Spleen (tissue), 11 donors: ENCODE results near the gene SRRM2. TPM values are rescaled to one million over a fixed set of nuclear protein-coding genes. Genes with fewer than 3 reads are reported as not detected.

Experiments
- DNase-seq: peaks from one replicate; pipeline ENCODE4 v3.0.0-alpha.2; 2020
- H3K27ac ChIP-seq, 8 donors: fragments of 200-600 bp; sonication (generic) in 7 of 8; 1 replicate in 4 of 8; 2 replicates in 4 of 8; pipeline versions ENCODE4 v1.5.0 to v1.8.0; 2016 to 2021; ENCODE audit warnings: inconsistent platforms in 4 of 8, mild to moderate bottlenecking in 4 of 8, moderate library complexity in 1 of 8
- H3K27me3 ChIP-seq, 7 donors: fragments of 200-600 bp; sonication (generic) in 6 of 7; replicated peaks in 1 of 7; 1 replicate in 4 of 7; 2 replicates in 3 of 7; pipeline versions ENCODE4 v1.5.0 to v1.8.0; 2016 to 2021; ENCODE audit warnings: inconsistent platforms in 3 of 7, mild to moderate bottlenecking in 1 of 7
- H3K36me3 ChIP-seq, 6 donors: fragments of 200-600 bp; sonication (generic) in 5 of 6; 1 replicate in 4 of 6; 2 replicates in 2 of 6; pipeline versions ENCODE4 v1.5.0 to v1.8.0; 2016 to 2021; ENCODE audit warnings: inconsistent platforms in 2 of 6
- H3K4me1 ChIP-seq, 6 donors: fragments of 200-600 bp; sonication (generic) in 5 of 6; 1 replicate in 3 of 6; 2 replicates in 3 of 6; pipeline versions ENCODE4 v1.5.0 to v1.8.0; 2016 to 2021; ENCODE audit warnings: inconsistent platforms in 3 of 6
- H3K4me3 ChIP-seq, 8 donors: fragments of 200-600 bp; sonication (generic) in 7 of 8; 1 replicate in 4 of 8; 2 replicates in 4 of 8; pipeline versions ENCODE4 v1.5.0 to v1.8.0; 2016 to 2021; ENCODE audit warnings: inconsistent platforms in 4 of 8, mild to moderate bottlenecking in 4 of 8, moderate library complexity in 2 of 8
- H3K9me3 ChIP-seq, 8 donors: fragments of 200-600 bp; sonication (generic) in 7 of 8; 1 replicate in 4 of 8; 2 replicates in 4 of 8; pipeline versions ENCODE4 v1.5.0 to v1.8.0; 2016 to 2021; ENCODE audit warnings: inconsistent platforms in 4 of 8
- POLR2A ChIP-seq, 3 donors: fragments of 450-650 bp; IDR thresholded peaks; one replicate each; pipeline ENCODE4 v1.5.1; 2017; ENCODE audit warnings: antibody characterized with exemption in 3 of 3, mild to moderate bottlenecking in 1 of 3
- POLR2AphosphoS5 ChIP-seq, 3 donors: sonication (generic); formaldehyde crosslinking; IDR thresholded peaks; one replicate each; pipeline ENCODE4 v1.5.1; 2017; ENCODE audit warnings: antibody characterized with exemption in 3 of 3
- WGBS, 5 donors: extraction: QIAGEN DNeasy Blood & Tissue Kit in 3 of 5; methylation state at CpG; one replicate each; pipeline versions ENCODE4 v1.1.5 to v1.1.7; 2013 to 2018; 5-methylcytosine and 5-hydroxymethylcytosine counted together
- intact Hi-C: fragments of 100-400 bp; cut with DNase I; formaldehyde crosslinking; loops from one replicate; pipeline ENCODE4 v1.15.0; 2023; ENCODE audit warnings: low total_unique reads
- polyA plus RNA-seq, 3 donors: library from polyadenylated mRNA; stranded (reverse); fragments of 200-250 nt; gene quantifications; one replicate each; pipeline ENCODE4 v1.2.1, GENCODE V29; 2013
- total RNA-seq, 7 donors: library from RNA; depleted of rRNA in 3 of 7; stranded (reverse); fragments of >200 nt in 3 of 7; fragmentation: NEBNext Ultra II Directional in 4 of 7; extraction: Animal tissue kit (Norgen Biotek cat#: 25700) in 4 of 7; gene quantifications; one replicate each; pipeline versions ENCODE4 v1.1.0 to v1.2.1, GENCODE V29; 2016 to 2021
- TF ChIP-seq, protein P1 (sequence below), 11 experiments: fragments of 200-600 bp in 7 of 11; fragments of 450-650 bp in 4 of 11; sonication (generic) in 4 of 11; IDR thresholded peaks in 8 of 11; conservative IDR thresholded peaks in 3 of 11; 1 replicate in 7 of 11; 2 replicates in 4 of 11; pipeline versions ENCODE4 v1.4.0 to v1.8.0; 2016 to 2021; ENCODE audit warnings: antibody characterized with exemption in 11 of 11, inconsistent platforms in 4 of 11, mild to moderate bottlenecking in 1 of 11
- donor health status: healthy with polysubstance abuse.
- donor health status: DM: no; HTN: no; CAD: no; lungs with moderate emphysema.
- donor health status: DM: no; HTN: no; CAD: no.
- donor health status: Bipolar disorder and iron deficiency.
- donor health status: healthy.
- donor health status: DM: no; HTN: no; CAD: no.
- donor health status: DM: yes; HTN: yes; CAD: no.

The SRRM2 gene
- total and polyA plus RNA-seq, 10 donors, result 239 to 1,169 (median 839) TPM

DNA sequence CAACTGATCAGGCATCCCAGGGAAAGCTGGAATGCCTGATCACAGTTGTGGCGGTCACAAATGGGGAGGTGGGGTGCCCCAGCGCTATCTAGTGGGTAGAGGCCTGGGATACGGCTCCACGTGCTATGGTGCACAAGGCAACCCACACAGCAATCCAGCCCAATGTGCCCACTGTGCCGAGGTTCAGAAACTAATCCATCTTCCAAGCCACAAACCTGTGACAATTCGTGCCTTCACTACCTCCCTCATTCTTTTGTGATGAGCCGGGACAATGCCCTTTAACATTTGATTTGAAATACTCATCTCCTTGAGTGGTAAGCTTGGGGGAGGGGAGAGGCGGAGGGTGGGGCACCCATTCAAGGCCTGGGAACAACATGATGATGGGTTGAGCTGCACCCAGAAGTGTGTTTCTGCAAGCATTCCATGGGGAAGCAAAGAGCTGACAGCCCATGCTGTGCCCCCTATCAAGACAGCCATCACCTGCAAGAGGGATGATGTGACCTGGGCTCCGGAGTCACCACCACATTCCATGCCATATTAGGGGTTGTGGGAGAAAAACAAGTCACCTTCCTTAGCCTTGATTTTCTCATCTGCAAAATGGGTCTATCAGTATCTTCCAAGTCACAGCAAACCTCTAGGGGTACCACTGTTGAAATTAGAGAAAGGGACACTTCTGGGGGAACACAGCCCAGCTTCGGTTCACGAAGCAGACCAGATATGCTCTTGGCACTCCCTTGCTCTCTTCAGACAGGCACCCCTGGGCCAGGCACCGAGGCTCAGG lies 20.9 kb downstream of the SRRM2 start:
- no peaks in the 10 kb centered on the region for H3K27me3 ChIP-seq
- H3K9me3 ChIP-seq, result no peaks in the 10 kb centered on the region
- H3K4me3 ChIP-seq, result no peak overlapping the region
- intact Hi-C loops, result no loop called here
- peaks cover 16 to 76% (median 44%) of the 10 kb centered on the region in 6 donors for H3K4me1 ChIP-seq
- DNase-seq, result peak; percentile 35
- 85 to 89% (median 88%) methylated on average over 11 to 12 of the region's 12 CpGs for WGBS, 5 donors
- TF ChIP-seq, protein P1, sequence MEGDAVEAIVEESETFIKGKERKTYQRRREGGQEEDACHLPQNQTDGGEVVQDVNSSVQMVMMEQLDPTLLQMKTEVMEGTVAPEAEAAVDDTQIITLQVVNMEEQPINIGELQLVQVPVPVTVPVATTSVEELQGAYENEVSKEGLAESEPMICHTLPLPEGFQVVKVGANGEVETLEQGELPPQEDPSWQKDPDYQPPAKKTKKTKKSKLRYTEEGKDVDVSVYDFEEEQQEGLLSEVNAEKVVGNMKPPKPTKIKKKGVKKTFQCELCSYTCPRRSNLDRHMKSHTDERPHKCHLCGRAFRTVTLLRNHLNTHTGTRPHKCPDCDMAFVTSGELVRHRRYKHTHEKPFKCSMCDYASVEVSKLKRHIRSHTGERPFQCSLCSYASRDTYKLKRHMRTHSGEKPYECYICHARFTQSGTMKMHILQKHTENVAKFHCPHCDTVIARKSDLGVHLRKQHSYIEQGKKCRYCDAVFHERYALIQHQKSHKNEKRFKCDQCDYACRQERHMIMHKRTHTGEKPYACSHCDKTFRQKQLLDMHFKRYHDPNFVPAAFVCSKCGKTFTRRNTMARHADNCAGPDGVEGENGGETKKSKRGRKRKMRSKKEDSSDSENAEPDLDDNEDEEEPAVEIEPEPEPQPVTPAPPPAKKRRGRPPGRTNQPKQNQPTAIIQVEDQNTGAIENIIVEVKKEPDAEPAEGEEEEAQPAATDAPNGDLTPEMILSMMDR (IDR thresholded peaks at IDR 0.05 in 8 of 11, conservative IDR thresholded peaks at IDR 0.05 in 3 of 11), result no peak
- H3K36me3 ChIP-seq, result peaks cover 11 to 73% (median 65%) of the 10 kb centered on the region in 6 donors
- H3K27ac ChIP-seq, result peak overlapping the region in 1 of 8 donors; percentile 11

DNA sequence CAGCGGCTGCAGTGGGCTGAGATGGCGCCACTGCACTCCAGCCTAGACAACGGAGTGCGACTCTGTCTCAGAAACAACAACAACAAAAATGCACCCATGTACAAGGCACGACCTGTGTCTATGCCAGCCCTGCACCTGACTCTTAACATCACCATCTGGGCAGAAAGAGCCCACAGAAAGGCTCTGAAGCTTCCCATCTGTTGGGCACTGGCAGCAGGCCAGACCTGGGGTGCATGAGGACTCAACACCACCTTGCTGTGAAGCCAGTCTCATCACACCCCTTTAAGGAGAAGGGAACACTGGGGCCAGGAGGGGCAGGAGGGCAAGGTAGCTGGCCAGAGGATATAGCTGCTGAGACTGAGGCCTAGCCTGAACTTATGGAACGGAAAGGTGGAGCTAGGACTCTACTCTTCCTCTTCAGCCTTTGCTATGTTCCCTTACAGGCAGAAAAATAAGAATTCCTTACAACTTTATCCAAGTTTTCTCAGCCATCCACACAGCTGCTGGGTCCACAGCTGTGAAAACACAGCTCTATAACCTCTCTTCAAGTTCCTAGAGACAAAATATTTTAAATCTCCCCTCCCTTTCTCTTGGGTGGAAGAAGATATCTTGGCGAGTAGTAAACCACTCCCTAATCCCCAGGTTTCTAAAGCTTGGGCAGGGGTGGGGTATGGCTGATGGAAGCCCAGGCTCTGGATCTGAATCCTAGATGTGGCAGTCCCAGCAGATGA lies 21.9 kb downstream of the SRRM2 start:
- Histone ChIP-seq H3K36me3 (peaks cover 7 to 64% (median 55%) of the 10 kb centered on the region in 6 donors), H3K27ac (peak overlapping the region in 1 of 8 donors; percentile 17), H3K4me1 (peaks cover 22 to 78% (median 50%) of the 10 kb centered on the region in 6 donors), H3K9me3 (no peaks in the 10 kb centered on the region), H3K27me3 (no peaks in the 10 kb centered on the region), H3K4me3 (no peak overlapping the region)
- intact Hi-C loops, result no loop called here
- no peak for TF ChIP-seq POLR2A (IDR thresholded peaks at IDR 0.05)
- TF ChIP-seq, protein P1 (IDR thresholded peaks at IDR 0.05 in 8 of 11, conservative IDR thresholded peaks at IDR 0.05 in 3 of 11), result no peak
- TF ChIP-seq POLR2AphosphoS5 (IDR thresholded peaks at IDR 0.05), result no peak
- 78 to 92% (median 79%) methylated on average over 3 to 7 of the region's 7 CpGs for WGBS, 5 donors
- DNase-seq, result peak; percentile 58

DNA sequence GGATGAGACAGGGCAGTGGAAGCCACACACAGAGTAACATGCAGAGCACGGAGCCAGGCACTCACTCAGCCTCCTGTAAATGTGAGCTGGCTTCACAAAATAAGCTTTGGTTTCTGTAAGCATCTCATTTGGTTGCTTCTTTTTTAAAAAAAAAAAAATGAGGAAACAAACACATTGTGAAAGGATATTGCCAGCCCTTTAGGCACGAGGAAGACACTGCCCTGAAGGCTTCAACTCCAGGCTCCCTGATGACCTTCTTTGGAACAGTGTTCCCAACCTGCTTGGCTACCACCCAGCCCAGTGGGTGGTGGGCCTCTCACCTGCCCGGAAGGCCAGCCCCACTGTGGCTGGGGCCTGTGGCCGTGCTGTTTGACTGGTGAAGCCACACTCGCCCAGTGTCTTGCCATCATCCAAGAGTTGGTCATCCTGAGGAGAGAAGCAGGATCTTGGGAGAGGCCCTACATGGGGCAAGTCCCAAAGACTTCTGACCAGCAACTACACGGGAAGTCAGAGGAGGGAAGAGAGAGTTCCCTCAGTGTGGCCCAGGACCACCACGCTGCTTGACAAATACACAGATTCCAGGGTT lies 22.8 kb downstream of the SRRM2 start:
- H3K27ac ChIP-seq, result peak overlapping the region in 2 of 8 donors; percentile 17
- TF ChIP-seq POLR2AphosphoS5 (IDR thresholded peaks at IDR 0.05) (no peak), POLR2A (IDR thresholded peaks at IDR 0.05) (no peak)
- TF ChIP-seq, protein P1 (IDR thresholded peaks at IDR 0.05 in 8 of 11, conservative IDR thresholded peaks at IDR 0.05 in 3 of 11), result no peak
- peak overlapping the region in 2 of 8 donors; percentile 92 to 95 for H3K4me3 ChIP-seq
- H3K4me1 ChIP-seq, result peaks cover 22 to 73% (median 47%) of the 10 kb centered on the region in 6 donors
- DNase-seq, result peak; percentile 68
- intact Hi-C loops, result no loop called here
- 69 to 91% (median 75%) methylated on average over 5 to 7 of the region's 7 CpGs for whole genome bisulfite sequencing, 5 donors
- no peaks in the 10 kb centered on the region for H3K9me3 ChIP-seq
- H3K27me3 ChIP-seq, result no peaks in the 10 kb centered on the region
- peaks cover 0 to 55% (median 46%) of the 10 kb centered on the region in 6 donors for H3K36me3 ChIP-seq
